AG20443 (cell line): ENCODE measurements around the gene MAPT.
"Not testable (repeated sequence)": the region's sequence is repeated elsewhere in the genome, so short reads cannot be mapped to it uniquely, and the experiment has no call there.

Experiments used
- DNase-seq: peaks from one replicate; pipeline ENCODE4 v3.0.0; 2012; ENCODE audit warnings: low spot score, mixed read lengths

MAPT gene

DNA sequence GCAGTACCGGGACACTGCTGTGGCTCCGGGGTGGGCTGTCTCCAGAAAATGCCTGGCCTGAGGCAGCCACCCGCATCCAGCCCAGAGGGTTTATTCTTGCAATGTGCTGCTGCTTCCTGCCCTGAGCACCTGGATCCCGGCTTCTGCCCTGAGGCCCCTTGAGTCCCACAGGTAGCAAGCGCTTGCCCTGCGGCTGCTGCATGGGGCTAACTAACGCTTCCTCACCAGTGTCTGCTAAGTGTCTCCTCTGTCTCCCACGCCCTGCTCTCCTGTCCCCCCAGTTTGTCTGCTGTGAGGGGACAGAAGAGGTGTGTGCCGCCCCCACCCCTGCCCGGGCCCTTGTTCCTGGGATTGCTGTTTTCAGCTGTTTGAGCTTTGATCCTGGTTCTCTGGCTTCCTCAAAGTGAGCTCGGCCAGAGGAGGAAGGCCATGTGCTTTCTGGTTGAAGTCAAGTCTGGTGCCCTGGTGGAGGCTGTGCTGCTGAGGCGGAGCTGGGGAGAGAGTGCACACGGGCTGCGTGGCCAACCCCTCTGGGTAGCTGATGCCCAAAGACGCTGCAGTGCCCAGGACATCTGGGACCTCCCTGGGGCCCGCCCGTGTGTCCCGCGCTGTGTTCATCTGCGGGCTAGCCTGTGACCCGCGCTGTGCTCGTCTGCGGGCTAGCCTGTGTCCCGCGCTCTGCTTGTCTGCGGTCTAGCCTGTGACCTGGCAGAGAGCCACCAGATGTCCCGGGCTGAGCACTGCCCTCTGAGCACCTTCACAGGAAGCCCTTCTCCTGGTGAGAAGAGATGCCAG, 117.6 kb downstream of the MAPT start:
- no peak for DNase-seq

DNA sequence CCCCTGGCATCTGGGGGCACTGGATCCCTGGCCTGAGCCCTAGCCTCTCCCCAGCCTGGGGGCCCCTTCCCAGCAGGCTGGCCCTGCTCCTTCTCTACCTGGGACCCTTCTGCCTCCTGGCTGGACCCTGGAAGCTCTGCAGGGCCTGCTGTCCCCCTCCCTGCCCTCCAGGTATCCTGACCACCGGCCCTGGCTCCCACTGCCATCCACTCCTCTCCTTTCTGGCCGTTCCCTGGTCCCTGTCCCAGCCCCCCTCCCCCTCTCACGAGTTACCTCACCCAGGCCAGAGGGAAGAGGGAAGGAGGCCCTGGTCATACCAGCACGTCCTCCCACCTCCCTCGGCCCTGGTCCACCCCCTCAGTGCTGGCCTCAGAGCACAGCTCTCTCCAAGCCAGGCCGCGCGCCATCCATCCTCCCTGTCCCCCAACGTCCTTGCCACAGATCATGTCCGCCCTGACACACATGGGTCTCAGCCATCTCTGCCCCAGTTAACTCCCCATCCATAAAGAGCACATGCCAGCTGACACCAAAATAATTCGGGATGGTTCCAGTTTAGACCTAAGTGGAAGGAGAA, 118.2 kb downstream of the MAPT start:
- DNase-seq, result no peak

DNA sequence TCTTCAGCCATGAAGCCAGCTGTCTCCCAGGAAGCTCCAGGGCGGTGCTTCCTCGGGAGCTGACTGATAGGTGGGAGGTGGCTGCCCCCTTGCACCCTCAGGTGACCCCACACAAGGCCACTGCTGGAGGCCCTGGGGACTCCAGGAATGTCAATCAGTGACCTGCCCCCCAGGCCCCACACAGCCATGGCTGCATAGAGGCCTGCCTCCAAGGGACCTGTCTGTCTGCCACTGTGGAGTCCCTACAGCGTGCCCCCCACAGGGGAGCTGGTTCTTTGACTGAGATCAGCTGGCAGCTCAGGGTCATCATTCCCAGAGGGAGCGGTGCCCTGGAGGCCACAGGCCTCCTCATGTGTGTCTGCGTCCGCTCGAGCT, 118.8 kb downstream of the MAPT start:
- no peak for DNase-seq

DNA sequence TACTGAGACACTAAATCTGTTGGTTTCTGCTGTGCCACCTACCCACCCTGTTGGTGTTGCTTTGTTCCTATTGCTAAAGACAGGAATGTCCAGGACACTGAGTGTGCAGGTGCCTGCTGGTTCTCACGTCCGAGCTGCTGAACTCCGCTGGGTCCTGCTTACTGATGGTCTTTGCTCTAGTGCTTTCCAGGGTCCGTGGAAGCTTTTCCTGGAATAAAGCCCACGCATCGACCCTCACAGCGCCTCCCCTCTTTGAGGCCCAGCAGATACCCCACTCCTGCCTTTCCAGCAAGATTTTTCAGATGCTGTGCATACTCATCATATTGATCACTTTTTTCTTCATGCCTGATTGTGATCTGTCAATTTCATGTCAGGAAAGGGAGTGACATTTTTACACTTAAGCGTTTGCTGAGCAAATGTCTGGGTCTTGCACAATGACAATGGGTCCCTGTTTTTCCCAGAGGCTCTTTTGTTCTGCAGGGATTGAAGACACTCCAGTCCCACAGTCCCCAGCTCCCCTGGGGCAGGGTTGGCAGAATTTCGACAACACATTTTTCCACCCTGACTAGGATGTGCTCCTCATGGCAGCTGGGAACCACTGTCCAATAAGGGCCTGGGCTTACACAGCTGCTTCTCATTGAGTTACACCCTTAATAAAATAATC, 119.3 kb downstream of the MAPT start:
- DNase-seq, result peak; percentile 90

DNA sequence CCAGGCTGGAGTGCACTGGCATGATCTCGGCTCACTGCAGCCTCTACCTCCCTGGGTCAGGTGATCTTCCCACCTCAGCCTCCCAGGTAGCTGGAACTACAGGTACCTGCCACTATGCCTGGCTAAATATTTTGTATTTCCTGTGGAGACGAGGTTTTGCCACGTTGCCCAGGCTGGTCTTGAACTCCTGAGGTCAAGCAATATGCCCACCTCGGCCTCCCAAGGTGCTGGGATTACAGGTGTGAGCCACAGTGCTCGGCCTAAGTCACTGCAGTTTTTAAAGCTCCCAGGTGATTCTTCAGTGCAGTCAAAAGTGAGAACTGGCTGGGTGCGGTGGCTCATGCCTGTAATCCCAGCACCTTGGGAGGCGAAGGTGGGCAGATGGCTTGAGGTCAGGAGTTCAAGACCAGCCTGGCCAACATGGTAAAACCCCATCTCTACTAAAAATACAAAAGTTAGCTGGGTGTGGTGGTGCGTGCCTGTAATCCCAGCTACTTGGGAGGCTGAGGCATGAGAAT, 125.1 kb downstream of the MAPT start:
- DNase-seq, result not testable (repeated sequence)

DNA sequence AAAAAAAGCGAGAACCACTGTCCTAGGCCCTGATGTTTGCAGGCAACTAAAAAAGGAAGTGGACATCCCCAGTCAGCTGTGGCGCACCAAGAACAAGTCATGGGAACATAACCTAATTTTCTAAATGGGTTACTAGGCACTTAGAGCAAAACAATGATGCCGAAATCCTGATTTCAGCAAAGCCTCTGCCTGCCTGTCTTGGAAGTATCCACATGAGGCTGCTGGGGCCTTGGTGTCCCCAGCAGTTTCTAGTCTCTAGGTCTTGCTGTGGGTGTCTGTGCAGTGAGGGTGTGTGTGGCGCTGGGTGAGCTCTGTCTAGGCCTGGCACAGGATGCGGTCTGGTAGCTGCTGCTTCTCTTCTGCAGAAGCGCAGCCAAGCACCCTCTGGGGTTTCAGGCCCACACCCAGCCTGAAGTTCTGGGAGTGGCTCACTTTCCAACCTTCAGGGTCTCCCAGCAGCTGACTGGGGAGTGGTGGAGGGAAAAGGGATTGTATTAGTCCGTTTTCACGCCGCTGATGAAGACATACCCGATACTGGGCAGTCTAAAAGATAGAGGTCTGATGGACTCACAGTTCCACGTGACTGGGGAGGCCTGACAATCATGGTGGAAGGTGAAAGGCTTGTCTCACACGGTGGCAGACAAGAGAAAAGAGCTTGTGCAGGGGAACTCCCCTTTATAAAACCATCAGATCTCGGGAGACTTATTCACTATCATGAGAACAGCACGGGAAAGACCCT, 125.8 kb downstream of the MAPT start:
- DNase-seq, result no peak

DNA sequence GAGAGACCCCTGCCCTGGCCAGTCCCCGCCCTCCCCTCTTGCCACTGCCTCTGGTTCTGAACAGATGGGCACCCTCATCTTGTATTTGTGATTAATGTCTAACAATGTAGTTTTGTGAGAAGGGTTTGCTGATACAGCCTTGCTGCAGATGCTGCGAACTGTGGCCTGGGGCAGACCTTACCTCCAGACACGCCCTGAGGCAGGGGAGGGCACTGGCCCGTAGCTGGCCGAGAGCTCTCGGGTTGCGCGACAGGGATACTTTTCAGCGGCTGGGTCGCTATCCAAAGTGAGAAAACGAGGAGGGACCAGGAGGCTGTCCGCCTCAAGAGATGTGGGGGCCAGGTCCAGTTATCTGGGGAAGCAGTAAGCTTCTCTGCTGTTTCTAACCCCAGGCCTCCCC, 126.6 kb downstream of the MAPT start:
- no peak for DNase-seq

DNA sequence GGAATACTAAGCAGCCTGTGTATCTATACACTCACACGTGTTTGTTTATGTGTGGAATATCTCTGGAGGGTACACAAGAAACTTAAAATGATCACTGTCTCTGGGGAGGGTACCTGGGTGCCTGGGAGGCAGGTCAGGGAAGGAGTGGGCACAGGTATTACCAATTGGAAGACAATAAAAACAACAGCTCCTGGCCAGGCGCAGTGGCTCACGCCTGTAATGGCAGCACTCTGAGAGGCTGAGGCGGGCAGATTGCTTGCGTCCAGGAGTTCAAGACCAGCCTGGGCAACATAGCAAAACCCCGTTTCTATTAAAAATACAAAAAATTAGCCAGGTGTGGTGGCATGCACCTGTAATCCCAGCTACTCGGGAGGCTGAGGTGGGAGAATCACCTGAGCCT, 129.0 kb downstream of the MAPT start:
- DNase-seq, result not testable (repeated sequence)

DNA sequence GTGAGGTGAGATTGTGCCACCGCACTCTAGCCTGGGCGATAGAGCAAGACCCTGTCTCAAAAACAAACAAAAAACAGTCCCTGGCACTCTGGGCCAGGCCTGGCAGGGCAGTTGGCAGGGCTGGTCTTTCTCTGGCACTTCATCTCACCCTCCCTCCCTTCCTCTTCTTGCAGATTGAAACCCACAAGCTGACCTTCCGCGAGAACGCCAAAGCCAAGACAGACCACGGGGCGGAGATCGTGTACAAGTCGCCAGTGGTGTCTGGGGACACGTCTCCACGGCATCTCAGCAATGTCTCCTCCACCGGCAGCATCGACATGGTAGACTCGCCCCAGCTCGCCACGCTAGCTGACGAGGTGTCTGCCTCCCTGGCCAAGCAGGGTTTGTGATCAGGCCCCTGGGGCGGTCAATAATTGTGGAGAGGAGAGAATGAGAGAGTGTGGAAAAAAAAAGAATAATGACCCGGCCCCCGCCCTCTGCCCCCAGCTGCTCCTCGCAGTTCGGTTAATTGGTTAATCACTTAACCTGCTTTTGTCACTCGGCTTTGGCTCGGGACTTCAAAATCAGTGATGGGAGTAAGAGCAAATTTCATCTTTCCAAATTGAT, 129.5 kb downstream of the MAPT start:
- DNase-seq, result no peak

DNA sequence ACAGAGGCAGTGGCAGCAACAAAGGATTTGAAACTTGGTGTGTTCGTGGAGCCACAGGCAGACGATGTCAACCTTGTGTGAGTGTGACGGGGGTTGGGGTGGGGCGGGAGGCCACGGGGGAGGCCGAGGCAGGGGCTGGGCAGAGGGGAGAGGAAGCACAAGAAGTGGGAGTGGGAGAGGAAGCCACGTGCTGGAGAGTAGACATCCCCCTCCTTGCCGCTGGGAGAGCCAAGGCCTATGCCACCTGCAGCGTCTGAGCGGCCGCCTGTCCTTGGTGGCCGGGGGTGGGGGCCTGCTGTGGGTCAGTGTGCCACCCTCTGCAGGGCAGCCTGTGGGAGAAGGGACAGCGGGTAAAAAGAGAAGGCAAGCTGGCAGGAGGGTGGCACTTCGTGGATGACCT, 130.2 kb downstream of the MAPT start:
- no peak for DNase-seq

DNA sequence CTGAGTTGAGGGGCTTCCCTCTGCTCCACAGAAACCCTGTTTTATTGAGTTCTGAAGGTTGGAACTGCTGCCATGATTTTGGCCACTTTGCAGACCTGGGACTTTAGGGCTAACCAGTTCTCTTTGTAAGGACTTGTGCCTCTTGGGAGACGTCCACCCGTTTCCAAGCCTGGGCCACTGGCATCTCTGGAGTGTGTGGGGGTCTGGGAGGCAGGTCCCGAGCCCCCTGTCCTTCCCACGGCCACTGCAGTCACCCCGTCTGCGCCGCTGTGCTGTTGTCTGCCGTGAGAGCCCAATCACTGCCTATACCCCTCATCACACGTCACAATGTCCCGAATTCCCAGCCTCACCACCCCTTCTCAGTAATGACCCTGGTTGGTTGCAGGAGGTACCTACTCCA, 130.7 kb downstream of the MAPT start:
- DNase-seq, result no peak

DNA sequence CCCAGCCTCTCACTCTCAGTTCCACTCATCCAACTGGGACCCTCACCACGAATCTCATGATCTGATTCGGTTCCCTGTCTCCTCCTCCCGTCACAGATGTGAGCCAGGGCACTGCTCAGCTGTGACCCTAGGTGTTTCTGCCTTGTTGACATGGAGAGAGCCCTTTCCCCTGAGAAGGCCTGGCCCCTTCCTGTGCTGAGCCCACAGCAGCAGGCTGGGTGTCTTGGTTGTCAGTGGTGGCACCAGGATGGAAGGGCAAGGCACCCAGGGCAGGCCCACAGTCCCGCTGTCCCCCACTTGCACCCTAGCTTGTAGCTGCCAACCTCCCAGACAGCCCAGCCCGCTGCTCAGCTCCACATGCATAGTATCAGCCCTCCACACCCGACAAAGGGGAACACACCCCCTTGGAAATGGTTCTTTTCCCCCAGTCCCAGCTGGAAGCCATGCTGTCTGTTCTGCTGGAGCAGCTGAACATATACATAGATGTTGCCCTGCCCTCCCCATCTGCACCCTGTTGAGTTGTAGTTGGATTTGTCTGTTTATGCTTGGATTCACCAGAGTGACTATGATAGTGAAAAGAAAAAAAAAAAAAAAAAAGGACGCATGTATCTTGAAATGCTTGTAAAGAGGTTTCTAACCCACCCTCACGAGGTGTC, 131.3 kb downstream of the MAPT start:
- DNase-seq, result no peak

DNA sequence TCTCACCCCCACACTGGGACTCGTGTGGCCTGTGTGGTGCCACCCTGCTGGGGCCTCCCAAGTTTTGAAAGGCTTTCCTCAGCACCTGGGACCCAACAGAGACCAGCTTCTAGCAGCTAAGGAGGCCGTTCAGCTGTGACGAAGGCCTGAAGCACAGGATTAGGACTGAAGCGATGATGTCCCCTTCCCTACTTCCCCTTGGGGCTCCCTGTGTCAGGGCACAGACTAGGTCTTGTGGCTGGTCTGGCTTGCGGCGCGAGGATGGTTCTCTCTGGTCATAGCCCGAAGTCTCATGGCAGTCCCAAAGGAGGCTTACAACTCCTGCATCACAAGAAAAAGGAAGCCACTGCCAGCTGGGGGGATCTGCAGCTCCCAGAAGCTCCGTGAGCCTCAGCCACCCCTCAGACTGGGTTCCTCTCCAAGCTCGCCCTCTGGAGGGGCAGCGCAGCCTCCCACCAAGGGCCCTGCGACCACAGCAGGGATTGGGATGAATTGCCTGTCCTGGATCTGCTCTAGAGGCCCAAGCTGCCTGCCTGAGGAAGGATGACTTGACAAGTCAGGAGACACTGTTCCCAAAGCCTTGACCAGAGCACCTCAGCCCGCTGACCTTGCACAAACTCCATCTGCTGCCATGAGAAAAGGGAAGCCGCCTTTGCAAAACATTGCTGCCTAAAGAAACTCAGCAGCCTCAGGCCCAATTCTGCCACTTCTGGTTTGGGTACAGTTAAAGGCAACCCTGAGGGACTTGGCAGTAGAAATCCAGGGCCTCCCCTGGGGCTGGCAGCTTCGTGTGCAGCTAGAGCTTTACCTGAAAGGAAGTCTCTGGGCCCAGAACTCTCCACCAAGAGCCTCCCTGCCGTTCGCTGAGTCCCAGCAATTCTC, 132.1 kb downstream of the MAPT start:
- no peak for DNase-seq

DNA sequence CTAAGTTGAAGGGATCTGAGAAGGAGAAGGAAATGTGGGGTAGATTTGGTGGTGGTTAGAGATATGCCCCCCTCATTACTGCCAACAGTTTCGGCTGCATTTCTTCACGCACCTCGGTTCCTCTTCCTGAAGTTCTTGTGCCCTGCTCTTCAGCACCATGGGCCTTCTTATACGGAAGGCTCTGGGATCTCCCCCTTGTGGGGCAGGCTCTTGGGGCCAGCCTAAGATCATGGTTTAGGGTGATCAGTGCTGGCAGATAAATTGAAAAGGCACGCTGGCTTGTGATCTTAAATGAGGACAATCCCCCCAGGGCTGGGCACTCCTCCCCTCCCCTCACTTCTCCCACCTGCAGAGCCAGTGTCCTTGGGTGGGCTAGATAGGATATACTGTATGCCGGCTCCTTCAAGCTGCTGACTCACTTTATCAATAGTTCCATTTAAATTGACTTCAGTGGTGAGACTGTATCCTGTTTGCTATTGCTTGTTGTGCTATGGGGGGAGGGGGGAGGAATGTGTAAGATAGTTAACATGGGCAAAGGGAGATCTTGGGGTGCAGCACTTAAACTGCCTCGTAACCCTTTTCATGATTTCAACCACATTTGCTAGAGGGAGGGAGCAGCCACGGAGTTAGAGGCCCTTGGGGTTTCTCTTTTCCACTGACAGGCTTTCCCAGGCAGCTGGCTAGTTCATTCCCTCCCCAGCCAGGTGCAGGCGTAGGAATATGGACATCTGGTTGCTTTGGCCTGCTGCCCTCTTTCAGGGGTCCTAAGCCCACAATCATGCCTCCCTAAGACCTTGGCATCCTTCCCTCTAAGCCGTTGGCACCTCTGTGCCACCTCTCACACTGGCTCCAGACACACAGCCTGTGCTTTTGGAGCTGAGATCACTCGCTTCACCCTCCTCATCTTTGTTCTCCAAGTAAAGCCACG, 133.0 kb downstream of the MAPT start:
- DNase-seq, result no peak

DNA sequence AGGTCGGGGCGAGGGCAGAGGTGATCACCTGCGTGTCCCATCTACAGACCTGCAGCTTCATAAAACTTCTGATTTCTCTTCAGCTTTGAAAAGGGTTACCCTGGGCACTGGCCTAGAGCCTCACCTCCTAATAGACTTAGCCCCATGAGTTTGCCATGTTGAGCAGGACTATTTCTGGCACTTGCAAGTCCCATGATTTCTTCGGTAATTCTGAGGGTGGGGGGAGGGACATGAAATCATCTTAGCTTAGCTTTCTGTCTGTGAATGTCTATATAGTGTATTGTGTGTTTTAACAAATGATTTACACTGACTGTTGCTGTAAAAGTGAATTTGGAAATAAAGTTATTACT, 133.6 kb downstream of the MAPT start:
- no peak for DNase-seq

DNA sequence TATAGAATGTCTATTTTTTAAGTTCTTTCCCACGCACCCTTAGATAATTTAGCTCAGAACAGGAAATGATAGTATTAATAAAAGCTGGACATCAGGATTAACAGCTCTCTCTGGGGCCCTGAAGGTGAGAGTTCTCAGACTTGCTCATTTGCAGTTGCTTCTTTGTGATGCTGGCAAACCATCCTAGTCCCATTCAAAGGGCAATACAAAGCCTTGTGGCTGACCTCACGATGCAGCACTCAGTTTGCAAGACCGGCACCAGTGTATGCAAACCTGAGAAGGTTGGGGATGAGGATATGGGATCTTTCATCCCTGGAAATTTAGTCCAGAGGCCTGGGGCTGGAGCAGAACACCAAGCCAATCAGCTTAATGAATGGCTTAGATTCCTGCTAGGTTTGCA, 134.0 kb downstream of the MAPT start:
- DNase-seq, result no peak

DNA sequence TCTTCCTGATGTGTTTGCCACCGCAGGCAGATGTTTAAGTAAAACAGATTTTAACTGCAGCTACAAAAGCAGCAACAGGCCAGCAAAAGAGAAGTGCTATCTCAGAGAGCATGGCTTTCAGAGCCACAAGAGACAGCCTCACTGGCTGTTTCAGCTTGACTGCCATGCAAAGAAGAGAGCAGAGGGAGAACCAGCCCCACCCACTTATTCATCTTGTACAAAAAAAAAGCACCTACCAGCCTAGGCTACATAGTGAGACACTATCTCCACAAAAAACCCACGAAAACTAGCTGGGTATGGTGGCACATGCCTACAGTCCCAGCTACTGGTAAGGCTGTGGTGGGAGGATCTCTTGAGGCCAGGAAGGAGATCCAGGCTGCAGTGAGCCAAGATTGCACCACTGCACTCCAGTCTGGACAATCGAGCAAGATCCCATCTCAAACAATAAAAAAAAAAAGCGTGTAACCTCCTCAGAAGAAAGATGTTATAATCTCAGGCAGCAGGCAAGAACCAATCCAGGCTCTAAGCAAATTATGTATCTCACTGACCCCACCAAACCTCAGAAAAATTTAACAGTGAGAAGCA, 134.7 kb downstream of the MAPT start:
- DNase-seq, result no peak

DNA sequence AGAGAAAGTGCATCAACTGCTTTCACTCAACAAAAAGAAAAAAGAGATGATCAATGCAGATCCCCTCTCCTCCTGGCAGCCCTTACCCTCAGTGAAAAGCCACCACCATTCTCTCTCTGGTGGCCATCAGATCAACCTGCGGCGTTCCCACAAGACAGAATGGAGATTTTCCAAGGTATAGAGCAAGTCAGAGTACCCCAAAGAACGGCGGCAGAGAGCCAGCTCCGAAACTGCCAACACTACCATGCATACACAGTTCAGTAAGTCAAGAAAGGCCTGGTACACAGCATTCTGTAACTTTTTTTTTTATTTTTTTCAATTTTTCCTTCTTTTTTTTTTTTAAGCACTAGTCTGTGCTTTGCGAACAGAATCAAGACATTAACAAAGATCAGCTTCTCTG, 135.3 kb downstream of the MAPT start:
- DNase-seq, result no peak

DNA sequence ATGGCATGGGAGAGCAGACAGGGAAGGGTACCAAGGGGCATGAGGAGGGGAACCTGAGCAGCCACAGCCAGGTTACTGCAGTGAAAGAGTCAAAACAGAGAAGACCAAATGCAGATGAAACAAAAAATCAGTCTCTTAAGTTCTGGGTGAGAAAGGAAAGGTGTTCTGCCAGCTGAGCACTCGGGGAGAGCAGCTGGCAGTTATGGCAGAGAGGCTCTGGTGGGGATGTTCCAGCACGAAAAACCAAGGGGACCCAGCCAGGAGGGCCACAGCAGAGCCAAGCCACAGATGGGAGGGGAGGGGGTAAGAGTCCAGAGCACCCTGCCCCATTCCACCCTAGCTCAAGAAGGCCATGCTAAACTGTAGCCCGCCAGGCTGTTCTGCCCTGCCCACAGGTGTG, 136.4 kb downstream of the MAPT start:
- DNase-seq, result no peak
